B cell (primary cell): ENCODE results near the gene GKN1.

Experiments
- CTCF ChIP-seq: fragments of 200-600 bp; IDR thresholded peaks from one replicate; pipeline ENCODE4 v1.8.0; 2022; ENCODE audit warnings: antibody characterized with exemption, mild to moderate bottlenecking
- EZH2 ChIP-seq: IDR thresholded peaks from 2 replicates; pipeline ENCODE4 v1.6.1; 2012; ENCODE audit warnings: borderline replicate concordance, low read depth, mild to moderate bottlenecking, moderate library complexity, low read length; ENCODE audit not compliant: insufficient read depth, poor library complexity, severe bottlenecking

- TF ChIP-seq EZH2 (no peak), CTCF (no peak)
These were observed 33.2 kb downstream of the GKN1 start for GRCh38 chr2:69007603-69008002.
